ENCODE measurements around the gene LRRC26. TPM values are rescaled to one million over a fixed set of nuclear protein-coding genes. Genes with fewer than 3 reads are reported as not detected.
A peak's percentile ranks its signal among the peaks of the same experiment; 100 is the strongest.

The LRRC26 gene
- total RNA-seq, 1 donor: not detected

DNA sequence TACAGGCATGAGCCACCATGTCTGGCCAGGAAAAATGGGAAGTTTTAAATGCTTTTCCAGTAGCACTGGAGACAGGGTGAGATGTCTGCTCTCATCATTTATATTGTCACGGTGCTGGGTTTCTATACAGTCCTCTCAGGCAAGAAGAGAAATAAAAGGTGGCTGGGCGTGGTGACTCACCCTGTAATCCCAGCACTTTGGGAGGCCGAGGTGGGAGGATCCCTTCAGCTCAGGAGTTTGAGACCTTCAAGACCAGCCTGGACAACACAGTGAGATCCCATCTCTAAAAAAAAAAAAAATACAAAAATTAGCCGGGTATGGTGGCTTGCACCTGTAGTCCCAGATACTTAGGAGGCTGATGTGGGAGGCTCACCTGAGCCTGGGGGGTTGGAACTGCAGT, 35.7 kb downstream of the LRRC26 start:
- TF ChIP-seq, protein P1, sequence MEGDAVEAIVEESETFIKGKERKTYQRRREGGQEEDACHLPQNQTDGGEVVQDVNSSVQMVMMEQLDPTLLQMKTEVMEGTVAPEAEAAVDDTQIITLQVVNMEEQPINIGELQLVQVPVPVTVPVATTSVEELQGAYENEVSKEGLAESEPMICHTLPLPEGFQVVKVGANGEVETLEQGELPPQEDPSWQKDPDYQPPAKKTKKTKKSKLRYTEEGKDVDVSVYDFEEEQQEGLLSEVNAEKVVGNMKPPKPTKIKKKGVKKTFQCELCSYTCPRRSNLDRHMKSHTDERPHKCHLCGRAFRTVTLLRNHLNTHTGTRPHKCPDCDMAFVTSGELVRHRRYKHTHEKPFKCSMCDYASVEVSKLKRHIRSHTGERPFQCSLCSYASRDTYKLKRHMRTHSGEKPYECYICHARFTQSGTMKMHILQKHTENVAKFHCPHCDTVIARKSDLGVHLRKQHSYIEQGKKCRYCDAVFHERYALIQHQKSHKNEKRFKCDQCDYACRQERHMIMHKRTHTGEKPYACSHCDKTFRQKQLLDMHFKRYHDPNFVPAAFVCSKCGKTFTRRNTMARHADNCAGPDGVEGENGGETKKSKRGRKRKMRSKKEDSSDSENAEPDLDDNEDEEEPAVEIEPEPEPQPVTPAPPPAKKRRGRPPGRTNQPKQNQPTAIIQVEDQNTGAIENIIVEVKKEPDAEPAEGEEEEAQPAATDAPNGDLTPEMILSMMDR (IDR thresholded peaks at IDR 0.05; ENCODE audit: insufficient read depth, low read length): no peak

DNA sequence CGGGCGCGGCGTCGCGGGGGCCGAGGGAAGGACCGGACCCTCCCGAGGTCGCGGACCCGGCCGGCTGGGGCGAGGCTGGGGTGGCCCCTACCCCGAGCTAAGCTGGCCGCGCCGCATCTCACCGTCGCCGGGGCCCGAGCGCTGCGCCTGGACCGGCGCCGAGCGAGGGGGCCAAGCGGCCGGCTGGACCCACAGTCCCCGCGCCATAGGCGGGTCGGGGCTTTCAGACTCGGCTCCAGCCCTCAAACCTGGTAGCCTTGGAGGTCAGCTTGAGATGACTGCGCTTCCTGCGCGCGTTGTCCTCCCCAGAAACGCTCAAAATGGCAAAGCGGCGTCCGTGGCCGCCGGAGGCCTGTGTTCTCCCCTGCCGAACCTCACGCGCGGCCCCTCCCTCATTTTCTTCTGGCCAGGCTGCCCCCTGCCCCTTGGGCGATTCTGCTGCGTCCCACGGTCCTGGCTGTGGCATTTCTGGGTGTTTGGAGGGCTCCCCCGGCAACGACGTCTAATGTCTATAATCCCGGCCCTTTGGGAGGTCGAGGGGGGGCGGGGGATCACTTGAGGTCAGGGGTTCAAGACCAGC, 39.6 kb downstream of the LRRC26 start:
- peak overlapping the region; percentile 81 for H3K4me3 ChIP-seq (ENCODE audit: low read depth, low read length)
- TF ChIP-seq, protein P1 (IDR thresholded peaks at IDR 0.05; ENCODE audit: insufficient read depth, low read length): no peak
- no peak for DNase-seq (ENCODE audit: low read depth)

More for the DNA sequence above, 35.7 kb downstream of the LRRC26 start:
- no peak for DNase-seq (ENCODE audit: low read depth)
- no peak overlapping the region for H3K4me3 ChIP-seq (ENCODE audit: low read depth, low read length)

DNA sequence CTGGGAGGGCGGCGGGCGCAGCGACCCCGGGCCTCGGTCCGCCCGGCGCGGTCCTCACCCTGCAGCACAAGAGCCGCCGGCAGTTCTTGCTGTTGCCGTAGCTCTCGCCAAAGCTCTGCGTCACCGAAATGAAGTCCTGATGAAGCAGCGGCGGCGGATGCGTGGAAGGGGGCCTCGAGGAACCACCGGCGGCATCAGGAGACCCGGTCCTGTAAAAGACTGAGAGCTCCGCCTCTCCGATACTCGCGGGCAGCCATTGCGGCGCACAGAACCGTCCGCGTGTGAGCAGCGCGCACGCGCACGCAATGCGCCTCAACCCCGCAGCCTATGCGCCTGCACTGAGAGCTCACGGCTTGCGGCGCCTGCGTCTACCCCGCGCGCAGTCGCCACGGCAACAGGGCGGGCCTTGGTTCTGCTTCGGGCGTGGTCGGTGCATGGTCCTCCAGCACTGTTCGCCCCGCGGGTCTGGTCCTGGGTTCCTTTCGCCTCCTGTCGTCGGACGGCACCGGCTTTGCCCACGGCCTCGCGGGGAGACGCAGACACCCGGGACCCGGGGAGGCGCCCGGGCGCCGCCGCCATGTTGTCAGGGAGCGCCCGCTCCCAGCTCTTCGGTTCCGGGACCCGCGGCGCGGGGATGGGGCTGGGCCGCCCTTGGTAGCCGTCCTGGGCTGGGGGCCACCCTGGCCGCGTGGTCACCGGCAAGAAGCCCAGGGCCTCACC, 40.2 kb downstream of the LRRC26 start:
- H3K4me3 ChIP-seq (ENCODE audit: low read depth, low read length): peak overlapping the region; percentile 81
- TF ChIP-seq, protein P1 (IDR thresholded peaks at IDR 0.05; ENCODE audit: insufficient read depth, low read length): no peak
- peak; percentile 90 for DNase-seq (ENCODE audit: low read depth)

DNA sequence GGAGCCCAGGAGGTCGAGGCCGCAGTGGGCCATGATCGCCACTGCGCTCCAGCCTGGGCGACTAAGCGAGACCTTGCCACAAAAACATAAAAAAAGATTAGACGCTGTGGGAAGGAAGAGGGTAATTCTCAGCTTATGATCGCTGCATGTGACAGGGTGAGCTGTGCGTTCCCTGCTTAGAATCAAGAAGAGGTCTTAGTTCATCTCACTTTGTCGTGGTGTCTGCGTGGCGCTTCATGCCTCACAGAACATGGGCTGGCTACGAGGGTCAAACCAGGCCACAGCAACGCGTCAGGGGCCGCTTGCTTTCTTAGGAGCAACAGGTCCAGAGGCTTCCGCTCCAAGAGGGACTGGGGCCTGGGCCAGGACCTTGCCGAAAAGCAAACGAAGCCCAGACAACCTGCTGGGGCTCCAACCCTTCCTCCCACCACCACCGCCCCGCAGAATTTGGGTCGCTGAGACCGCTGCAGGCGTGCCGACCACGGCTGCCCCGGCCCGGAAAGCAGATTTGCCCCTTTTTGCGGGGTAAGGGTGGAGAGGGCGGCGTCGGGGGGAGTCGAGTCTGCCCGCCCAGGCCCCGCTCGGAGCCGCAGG, 40.9 kb downstream of the LRRC26 start:
- TF ChIP-seq, protein P1 (IDR thresholded peaks at IDR 0.05; ENCODE audit: insufficient read depth, low read length): no peak

DNA sequence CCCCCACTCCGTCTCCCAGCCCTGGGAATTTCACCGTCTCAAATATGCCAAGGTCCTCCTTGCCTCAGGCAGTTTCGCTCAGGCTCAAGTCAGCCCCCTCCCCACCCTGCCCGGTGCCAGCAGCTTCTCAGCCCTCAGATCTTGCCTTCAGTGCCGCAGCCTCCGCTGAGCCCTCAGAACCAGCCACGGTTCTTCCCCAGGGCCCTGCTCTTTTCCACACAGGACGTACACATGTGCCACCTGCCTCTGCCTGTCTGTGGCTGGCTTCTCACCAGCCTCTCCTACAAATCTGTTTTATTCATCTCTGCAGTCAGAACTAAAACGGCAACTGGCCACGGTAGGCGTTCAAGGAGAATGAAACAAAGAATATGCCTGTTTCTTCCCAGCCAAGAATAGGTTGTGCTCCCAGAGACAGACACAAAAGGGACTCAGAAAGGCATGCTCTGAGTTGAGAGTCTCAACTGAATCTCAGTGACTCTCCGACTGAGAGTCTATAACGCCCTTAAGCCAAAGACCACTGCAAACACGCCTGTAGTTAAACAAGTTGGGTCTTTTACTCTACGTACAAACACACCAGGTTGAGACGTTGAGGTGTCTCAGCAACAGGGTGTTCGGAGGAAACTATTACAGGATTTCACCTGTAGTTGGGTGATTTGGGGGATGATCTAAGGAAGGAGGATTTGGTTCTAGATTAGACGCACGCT, 41.5 kb downstream of the LRRC26 start:
- TF ChIP-seq, protein P1 (IDR thresholded peaks at IDR 0.05; ENCODE audit: insufficient read depth, low read length): no peak
- no peak for DNase-seq (ENCODE audit: low read depth)

More for the DNA sequence above, 40.9 kb downstream of the LRRC26 start:
- peak; percentile 13 for DNase-seq (ENCODE audit: low read depth)
- peak overlapping the region; percentile 81 for H3K4me3 ChIP-seq (ENCODE audit: low read depth, low read length)

DNA sequence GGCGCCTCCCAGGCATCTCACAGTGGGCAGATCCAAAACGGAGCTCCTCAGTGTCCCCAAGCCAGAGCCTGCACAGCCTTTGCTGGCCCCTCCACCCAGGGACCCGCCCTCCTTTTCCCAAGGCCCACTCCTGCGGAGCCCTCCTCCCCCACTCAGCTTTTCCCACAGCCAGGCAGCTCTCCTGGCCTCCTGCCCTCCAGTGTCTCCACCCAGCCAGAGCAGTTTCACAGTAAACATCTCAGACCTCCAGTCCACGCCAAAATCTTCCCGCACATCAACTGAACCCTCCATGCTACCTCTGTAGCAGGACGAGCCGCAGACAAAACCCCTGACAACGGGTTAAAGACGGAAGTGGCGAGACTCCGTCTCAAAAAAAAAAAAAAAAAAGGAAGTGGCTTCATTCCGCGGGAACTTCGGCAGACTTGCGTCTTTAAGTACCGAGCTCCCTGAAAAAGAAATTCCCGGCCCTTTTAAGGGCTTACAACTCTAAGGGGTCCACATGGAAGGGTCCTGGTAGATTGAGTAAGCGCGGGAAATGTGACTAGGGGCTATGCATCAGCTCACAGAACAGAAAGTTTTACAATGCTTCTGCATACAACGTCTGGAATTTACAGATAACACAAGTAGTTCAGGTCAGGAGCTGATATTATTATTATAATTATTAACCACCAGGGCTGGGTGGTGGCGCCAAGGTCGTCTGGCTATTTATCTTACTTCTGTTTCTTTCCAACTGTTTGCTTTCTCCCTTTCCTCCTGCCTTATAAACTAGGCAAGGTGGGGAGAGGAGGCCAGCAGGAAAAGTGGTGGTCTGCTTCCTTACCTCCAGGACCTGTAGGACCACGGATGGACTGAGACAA, 42.3 kb downstream of the LRRC26 start:
- DNase-seq (ENCODE audit: low read depth): peak; percentile 48
- H3K4me3 ChIP-seq (ENCODE audit: low read depth, low read length): peak overlapping the region; percentile 81

More for the DNA sequence above, 41.5 kb downstream of the LRRC26 start:
- peak overlapping the region; percentile 81 for H3K4me3 ChIP-seq (ENCODE audit: low read depth, low read length)

More for the DNA sequence above, 42.3 kb downstream of the LRRC26 start:
- TF ChIP-seq, protein P1 (IDR thresholded peaks at IDR 0.05; ENCODE audit: insufficient read depth, low read length): no peak
